Neutrophil (primary cell): ENCODE results near the gene CDH13.

Source experiments
- H3K27ac ChIP-seq: fragments of 200-600 bp; sonication (generic); 2 replicates; pipeline ENCODE4 v1.5.1; 2016; ENCODE audit warnings: mild to moderate bottlenecking, moderate library complexity
- H3K27me3 ChIP-seq: fragments of 200-600 bp; sonication (generic); 2 replicates; pipeline ENCODE4 v1.6.0; 2016; ENCODE audit warnings: mild to moderate bottlenecking
- H3K36me3 ChIP-seq: fragments of 200-600 bp; sonication (generic); 2 replicates; pipeline ENCODE4 v1.5.1; 2017
- H3K4me1 ChIP-seq, 2 experiments: fragments of 200-600 bp in 1 of 2; sonication (generic) in 1 of 2; 1 replicate in 1 of 2; 2 replicates in 1 of 2; pipeline versions ENCODE4 v1.5.1 to v1.6.1; 2013 to 2016; ENCODE audit warnings: low read depth in 1 of 2, low read length in 1 of 2, mild to moderate bottlenecking in 1 of 2, moderate library complexity in 1 of 2; ENCODE audit not compliant: control insufficient read depth in 1 of 2, insufficient read depth in 1 of 2
- H3K4me3 ChIP-seq, 2 experiments: fragments of 200-600 bp in 1 of 2; sonication (generic) in 1 of 2; 1 replicate in 1 of 2; 2 replicates in 1 of 2; pipeline ENCODE4 v1.5.1; 2013 to 2016; ENCODE audit warnings: low read depth in 1 of 2, low read length in 1 of 2, mild to moderate bottlenecking in 1 of 2, moderate library complexity in 1 of 2
- H3K9me3 ChIP-seq: fragments of 200-600 bp; sonication (generic); 2 replicates; pipeline ENCODE4 v1.5.1; 2016
- CTCF ChIP-seq: fragments of 200-600 bp; sonication (generic); IDR thresholded peaks from 2 replicates; pipeline ENCODE4 v1.5.1; 2016; ENCODE audit warnings: antibody characterized with exemption

The CDH13 gene

GRCh38 chr16:83574388-83574787 is 947.6 kb downstream of the CDH13 start:
- H3K9me3 ChIP-seq = no peaks in the 10 kb centered on the region
- H3K27ac ChIP-seq = no peak overlapping the region
- no peak for TF ChIP-seq CTCF
- H3K27me3 ChIP-seq = no peaks in the 10 kb centered on the region
- no peaks in the 10 kb centered on the region for H3K4me1 ChIP-seq
- H3K4me3 ChIP-seq = no peak overlapping the region
- no peaks in the 10 kb centered on the region for H3K36me3 ChIP-seq

- H3K27ac ChIP-seq = no peak overlapping the region
- no peaks in the 10 kb centered on the region for H3K9me3 ChIP-seq
- H3K27me3 ChIP-seq = no peaks in the 10 kb centered on the region
- H3K4me3 ChIP-seq = no peak overlapping the region
- no peaks in the 10 kb centered on the region for H3K4me1 ChIP-seq
- H3K36me3 ChIP-seq = no peaks in the 10 kb centered on the region
- TF ChIP-seq CTCF = no peak
Observed at GRCh38 chr16:83577078-83577745, 950.4 kb downstream of the CDH13 start.

- Histone ChIP-seq H3K27ac (no peak overlapping the region), H3K9me3 (no peaks in the 10 kb centered on the region), H3K36me3 (no peaks in the 10 kb centered on the region), H3K4me1 (no peaks in the 10 kb centered on the region), H3K4me3 (no peak overlapping the region), H3K27me3 (no peaks in the 10 kb centered on the region)
- TF ChIP-seq CTCF = no peak
Observed at GRCh38 chr16:83578171-83578570, 951.4 kb downstream of the CDH13 start.

GRCh38 chr16:83579027-83579426 is 952.3 kb downstream of the CDH13 start:
- Histone ChIP-seq H3K9me3 (no peaks in the 10 kb centered on the region), H3K27me3 (no peaks in the 10 kb centered on the region), H3K4me1 (no peaks in the 10 kb centered on the region), H3K4me3 (no peak overlapping the region), H3K36me3 (no peaks in the 10 kb centered on the region), H3K27ac (no peak overlapping the region)
- no peak for TF ChIP-seq CTCF

GRCh38 chr16:83579436-83579835 is 952.7 kb downstream of the CDH13 start:
- TF ChIP-seq CTCF = no peak
- H3K27me3 ChIP-seq = no peaks in the 10 kb centered on the region
- H3K9me3 ChIP-seq = no peaks in the 10 kb centered on the region

More at GRCh38 chr16:83579436-83579835, 952.7 kb downstream of the CDH13 start:
- Histone ChIP-seq H3K36me3 (no peaks in the 10 kb centered on the region), H3K27ac (no peak overlapping the region), H3K4me1 (no peaks in the 10 kb centered on the region), H3K4me3 (no peak overlapping the region)
